A549 (cell line): ENCODE measurements around the gene C19orf25.
"Not testable (repeated sequence)": the region's sequence is repeated elsewhere in the genome, so short reads cannot be mapped to it uniquely, and the experiment has no call there.

Experiments used
- BCL3 ChIP-seq: fragments of >200 bp; sonication (Bioruptor Twin); formaldehyde crosslinking; IDR thresholded peaks from 3 replicates; pipeline ENCODE4 v1.6.1; 2016
- CHD2 ChIP-seq: fragments of 150-350 bp; IDR thresholded peaks from 2 replicates; pipeline ENCODE4 v1.6.1; 2014; ENCODE audit warnings: low read length; ENCODE audit not compliant: partially characterized antibody
- CHD4 ChIP-seq: fragments of 200-600 bp; sonication (generic); IDR thresholded peaks from 2 replicates; pipeline ENCODE4 v1.6.1; 2016; ENCODE audit warnings: antibody characterized with exemption, mild to moderate bottlenecking, borderline replicate concordance
- CTCF ChIP-seq: fragments of >200 bp; sonication (Bioruptor Twin); formaldehyde crosslinking; IDR thresholded peaks from 3 replicates; pipeline ENCODE4 v1.5.1; 2016
- MAX ChIP-seq: IDR thresholded peaks from 2 replicates; pipeline ENCODE4 v1.6.1; 2012
- PHF8 ChIP-seq: fragments of 200-600 bp; sonication (generic); IDR thresholded peaks from 2 replicates; pipeline ENCODE4 v1.6.1; 2016; ENCODE audit warnings: low read depth, mild to moderate bottlenecking, antibody characterized with exemption, moderate library complexity, borderline replicate concordance
- USF2 ChIP-seq: fragments of 450-650 bp; IDR thresholded peaks from 2 replicates; pipeline ENCODE4 v1.6.1; 2014; ENCODE audit warnings: antibody characterized with exemption

- TF ChIP-seq USF2, MAX, CHD2, CTCF, BCL3, PHF8, CHD4: not testable (repeated sequence)
Observed at GRCh38 chr19:1519802-1520201, 40.8 kb upstream of the C19orf25 start.
